Loucy (cell line): ENCODE data around the gene KCNJ6.

Source experiments
- H2AFZ ChIP-seq: fragments of 200-600 bp; sonication (generic); 2 replicates; pipeline ENCODE4 v1.6.0; 2016; ENCODE audit warnings: antibody characterized with exemption, mild to moderate bottlenecking, low read length, moderate library complexity
- H3F3A ChIP-seq: fragments of 200-600 bp; 2 replicates; pipeline ENCODE4 v1.6.0; 2016; ENCODE audit warnings: antibody characterized with exemption, low read depth, mild to moderate bottlenecking
- H3K27me3 ChIP-seq: fragments of 200-600 bp; sonication (generic); 2 replicates; pipeline ENCODE4 v1.6.1; 2014; ENCODE audit warnings: low read length, mild to moderate bottlenecking; ENCODE audit not compliant: insufficient read depth, poor library complexity, severe bottlenecking
- H3K36me3 ChIP-seq: fragments of 200-600 bp; sonication (generic); 2 replicates; pipeline ENCODE4 v1.6.1; 2016; ENCODE audit warnings: low read length; ENCODE audit not compliant: insufficient read depth
- H3K4me1 ChIP-seq: fragments of 200-600 bp; sonication (generic); 2 replicates; pipeline ENCODE4 v1.5.1; 2014; ENCODE audit warnings: low read length, mild to moderate bottlenecking; ENCODE audit not compliant: insufficient read depth, poor library complexity, severe bottlenecking
- H3K4me2 ChIP-seq: fragments of 200-600 bp; sonication (generic); 2 replicates; pipeline ENCODE4 v1.6.0; 2014; ENCODE audit warnings: antibody characterized with exemption, low read length, low read depth, mild to moderate bottlenecking; ENCODE audit not compliant: poor library complexity, severe bottlenecking
- H3K4me3 ChIP-seq: fragments of 200-600 bp; sonication (generic); 2 replicates; pipeline ENCODE4 v1.5.1; 2014; ENCODE audit warnings: low read length, mild to moderate bottlenecking, mixed read lengths; ENCODE audit not compliant: poor library complexity, severe bottlenecking
- H3K79me2 ChIP-seq: fragments of 200-600 bp; sonication (generic); 2 replicates; pipeline ENCODE4 v1.6.1; 2014; ENCODE audit warnings: low read length; ENCODE audit not compliant: insufficient read depth
- H3K9ac ChIP-seq: fragments of 200-600 bp; sonication (generic); 2 replicates; pipeline ENCODE4 v1.6.0; 2014; ENCODE audit warnings: mild to moderate bottlenecking, low read depth, low read length, moderate library complexity; ENCODE audit not compliant: poor library complexity, severe bottlenecking
- H3K9me2 ChIP-seq: fragments of 200-600 bp; sonication (generic); replicated peaks from 2 replicates; pipeline ENCODE4 v1.6.1; 2016; ENCODE audit warnings: low read depth, low read length, mixed read lengths
- H3K9me3 ChIP-seq: fragments of 200-600 bp; sonication (generic); 2 replicates; pipeline ENCODE4 v1.6.1; 2014; ENCODE audit warnings: mild to moderate bottlenecking, antibody characterized with exemption, low read length, low read depth; ENCODE audit not compliant: insufficient read depth
- H4K20me1 ChIP-seq: fragments of 200-600 bp; sonication (generic); 2 replicates; pipeline ENCODE4 v1.6.0; 2014; ENCODE audit warnings: antibody characterized with exemption, low read length, mild to moderate bottlenecking; ENCODE audit not compliant: insufficient read depth, poor library complexity, severe bottlenecking
- EZH2phosphoT487 ChIP-seq: fragments of 200-600 bp; IDR thresholded peaks from 2 replicates; pipeline ENCODE4 v1.6.1; 2018; ENCODE audit warnings: antibody characterized with exemption, mild to moderate bottlenecking, moderate library complexity, borderline replicate concordance
- TF ChIP-seq, protein P1 (sequence below): fragments of 200-600 bp; sonication (generic); conservative IDR thresholded peaks from 2 replicates; pipeline ENCODE4 v1.5.1; 2014; ENCODE audit warnings: mild to moderate bottlenecking, antibody characterized with exemption, low read length

Gene KCNJ6

DNA sequence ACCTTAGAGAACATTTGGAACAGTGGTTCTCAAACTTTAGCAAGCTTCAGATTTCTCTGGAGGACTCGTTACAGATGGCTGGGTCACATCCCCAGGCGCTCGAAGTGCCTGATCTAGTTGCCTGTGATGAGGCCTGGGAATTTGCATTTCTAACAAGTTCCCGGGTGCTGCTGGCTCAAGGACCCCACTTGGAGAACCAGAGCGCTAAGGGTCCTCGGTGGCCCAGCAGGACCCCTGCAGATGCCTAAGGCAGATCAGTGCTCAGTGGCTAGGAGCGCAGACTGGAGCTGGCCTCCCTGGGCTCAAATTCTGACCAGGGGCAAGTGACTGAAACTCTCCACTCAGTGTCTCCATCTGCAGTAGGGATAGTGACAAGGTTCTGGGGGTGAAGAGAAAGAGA is 341.5 kb downstream of the KCNJ6 start:
- no peak for TF ChIP-seq EZH2phosphoT487
- TF ChIP-seq, protein P1, sequence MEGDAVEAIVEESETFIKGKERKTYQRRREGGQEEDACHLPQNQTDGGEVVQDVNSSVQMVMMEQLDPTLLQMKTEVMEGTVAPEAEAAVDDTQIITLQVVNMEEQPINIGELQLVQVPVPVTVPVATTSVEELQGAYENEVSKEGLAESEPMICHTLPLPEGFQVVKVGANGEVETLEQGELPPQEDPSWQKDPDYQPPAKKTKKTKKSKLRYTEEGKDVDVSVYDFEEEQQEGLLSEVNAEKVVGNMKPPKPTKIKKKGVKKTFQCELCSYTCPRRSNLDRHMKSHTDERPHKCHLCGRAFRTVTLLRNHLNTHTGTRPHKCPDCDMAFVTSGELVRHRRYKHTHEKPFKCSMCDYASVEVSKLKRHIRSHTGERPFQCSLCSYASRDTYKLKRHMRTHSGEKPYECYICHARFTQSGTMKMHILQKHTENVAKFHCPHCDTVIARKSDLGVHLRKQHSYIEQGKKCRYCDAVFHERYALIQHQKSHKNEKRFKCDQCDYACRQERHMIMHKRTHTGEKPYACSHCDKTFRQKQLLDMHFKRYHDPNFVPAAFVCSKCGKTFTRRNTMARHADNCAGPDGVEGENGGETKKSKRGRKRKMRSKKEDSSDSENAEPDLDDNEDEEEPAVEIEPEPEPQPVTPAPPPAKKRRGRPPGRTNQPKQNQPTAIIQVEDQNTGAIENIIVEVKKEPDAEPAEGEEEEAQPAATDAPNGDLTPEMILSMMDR: no peak
- Histone ChIP-seq H3K27me3 (no peaks in the 10 kb centered on the region), H3K4me2 (no peak overlapping the region), H3K79me2 (no peaks in the 10 kb centered on the region), H3K9me2 (no peaks in the 10 kb centered on the region), H3K36me3 (no peaks in the 10 kb centered on the region), H3F3A (no peaks in the 10 kb centered on the region), H2AFZ (no peak overlapping the region), H3K9ac (no peak overlapping the region), H3K9me3 (peaks cover 14% of the 10 kb centered on the region), H3K4me3 (no peak overlapping the region), H3K4me1 (no peaks in the 10 kb centered on the region), H4K20me1 (no peaks in the 10 kb centered on the region)

DNA sequence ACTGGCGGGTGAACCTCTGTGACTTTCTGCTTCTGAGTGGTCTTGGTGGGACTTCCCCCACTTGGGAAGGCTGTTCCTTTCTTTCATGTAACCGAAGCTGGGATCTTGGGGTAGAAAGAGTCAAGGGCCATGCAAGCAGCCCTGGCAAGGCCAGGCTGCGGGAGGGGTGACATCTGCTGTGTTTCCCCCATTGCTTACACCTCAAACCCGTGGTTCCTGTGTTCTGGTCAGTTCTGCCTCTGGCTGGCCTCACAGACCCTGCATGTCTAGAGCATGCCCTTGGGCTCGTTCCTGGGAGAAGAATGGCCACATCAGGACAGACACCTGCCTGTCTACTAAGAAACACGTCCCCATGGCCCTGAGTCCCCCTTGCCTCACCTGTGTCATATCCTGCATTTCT is 341.9 kb downstream of the KCNJ6 start:
- Histone ChIP-seq H4K20me1 (no peaks in the 10 kb centered on the region), H3K9me2 (no peaks in the 10 kb centered on the region), H3K9ac (no peak overlapping the region), H3K4me1 (no peaks in the 10 kb centered on the region), H3K4me3 (no peak overlapping the region), H2AFZ (no peak overlapping the region), H3K9me3 (peaks cover 14% of the 10 kb centered on the region), H3K27me3 (no peaks in the 10 kb centered on the region), H3F3A (no peaks in the 10 kb centered on the region), H3K4me2 (no peak overlapping the region), H3K79me2 (no peaks in the 10 kb centered on the region), H3K36me3 (no peaks in the 10 kb centered on the region)
- no peak for TF ChIP-seq EZH2phosphoT487

DNA sequence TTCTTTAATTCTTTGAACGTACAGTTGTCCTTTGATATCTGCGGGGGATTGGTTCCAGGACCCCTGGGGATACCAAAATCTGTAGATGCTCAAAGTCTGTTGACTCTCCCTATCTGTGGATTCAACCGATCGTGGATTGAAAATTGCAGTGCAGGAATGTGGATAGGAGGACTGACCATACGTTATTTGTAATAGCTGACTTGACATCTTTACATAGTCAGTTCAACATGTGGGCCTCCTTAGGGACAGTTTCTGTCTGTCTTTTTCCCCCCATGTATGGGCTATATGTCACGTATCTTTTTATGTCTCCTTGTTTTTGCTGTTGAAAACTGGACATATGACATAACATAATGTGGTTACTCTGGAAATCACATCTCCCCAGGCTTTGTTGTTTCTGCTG is 344.8 kb downstream of the KCNJ6 start:
- Histone ChIP-seq H3K9me2 (no peaks in the 10 kb centered on the region), H3K9ac (no peak overlapping the region), H3K4me3 (no peak overlapping the region), H2AFZ (no peak overlapping the region), H3K9me3 (no peaks in the 10 kb centered on the region), H3F3A (no peaks in the 10 kb centered on the region), H3K36me3 (no peaks in the 10 kb centered on the region), H3K27me3 (no peaks in the 10 kb centered on the region), H3K4me2 (no peak overlapping the region), H3K4me1 (no peaks in the 10 kb centered on the region), H3K79me2 (no peaks in the 10 kb centered on the region), H4K20me1 (no peaks in the 10 kb centered on the region)
- TF ChIP-seq, protein P1: no peak
- TF ChIP-seq EZH2phosphoT487: no peak

DNA sequence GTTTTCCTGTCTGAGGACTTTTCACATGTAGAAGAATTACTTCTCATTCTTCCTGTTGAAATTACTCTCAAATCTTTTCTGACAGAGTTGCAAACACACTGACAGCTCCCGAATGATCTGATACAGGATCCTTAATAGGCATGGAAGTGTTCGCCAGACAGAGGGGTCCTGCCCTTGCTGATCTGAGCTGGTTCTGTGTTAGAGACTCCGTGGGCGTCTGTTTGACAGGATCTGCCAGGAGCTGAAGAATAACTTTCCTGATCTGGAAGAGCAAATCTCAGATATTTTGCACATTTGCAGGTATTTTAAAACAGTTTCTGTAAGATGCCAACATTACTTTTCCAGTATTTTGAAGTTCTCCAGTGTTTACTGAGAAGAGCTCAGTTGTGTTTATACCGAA is 347.3 kb downstream of the KCNJ6 start:
- Histone ChIP-seq H3F3A (no peaks in the 10 kb centered on the region), H2AFZ (no peak overlapping the region), H3K36me3 (no peaks in the 10 kb centered on the region)

More for the DNA sequence above, 347.3 kb downstream of the KCNJ6 start:
- H3K4me3 ChIP-seq: no peak overlapping the region
- no peak for TF ChIP-seq EZH2phosphoT487
- TF ChIP-seq, protein P1: no peak
- no peaks in the 10 kb centered on the region for H4K20me1 ChIP-seq
- no peaks in the 10 kb centered on the region for H3K9me2 ChIP-seq
- no peaks in the 10 kb centered on the region for H3K79me2 ChIP-seq
- H3K4me2 ChIP-seq: no peak overlapping the region
- no peaks in the 10 kb centered on the region for H3K27me3 ChIP-seq
- no peaks in the 10 kb centered on the region for H3K9me3 ChIP-seq
- no peak overlapping the region for H3K9ac ChIP-seq
- peaks cover 11% of the 10 kb centered on the region for H3K4me1 ChIP-seq
